HG02571 (cell line): ENCODE measurements around the gene TECPR2.
"Not testable (repeated sequence)": the region's sequence is repeated elsewhere in the genome, so short reads cannot be mapped to it uniquely, and the experiment has no call there.

ENCODE experiments used
- ATAC-seq: cut with Tn5 transposase; IDR thresholded peaks from one replicate; pipeline ENCODE4 v1.9.1; 2021; ENCODE audit warnings: mild to moderate bottlenecking, moderate library complexity; ENCODE audit not compliant: unreplicated experiment

The TECPR2 gene

GRCh38 chr14:102507081-102507856 lies 144.5 kb downstream of the TECPR2 start:
- ATAC-seq: no peak

GRCh38 chr14:102507857-102508312 lies 145.1 kb downstream of the TECPR2 start:
- ATAC-seq: no peak

GRCh38 chr14:102508410-102508773 lies 145.7 kb downstream of the TECPR2 start:
- no peak for ATAC-seq

- no peak for ATAC-seq
Measured at GRCh38 chr14:102508774-102509745, 146.3 kb downstream of the TECPR2 start.

- ATAC-seq: peak; percentile 76
Measured at GRCh38 chr14:102509746-102510615, 147.2 kb downstream of the TECPR2 start, which contains the start of gene ANKRD9. TSS of gene ANKRD9 (minus strand) at chr14:102509776. CDS start at chr14:102507889, 1,887 bp downstream.

GRCh38 chr14:102510616-102511520 lies 148.1 kb downstream of the TECPR2 start:
- ATAC-seq: no peak

- no peak for ATAC-seq
Measured at GRCh38 chr14:102511538-102511937, 148.8 kb downstream of the TECPR2 start.

- no peak for ATAC-seq
Measured at GRCh38 chr14:102512793-102513300, 150.1 kb downstream of the TECPR2 start.

GRCh38 chr14:102513899-102514772 lies 151.4 kb downstream of the TECPR2 start:
- no peak for ATAC-seq

- no peak for ATAC-seq
Measured at GRCh38 chr14:102514987-102515733, 152.4 kb downstream of the TECPR2 start.

- ATAC-seq: no peak
Measured at GRCh38 chr14:102516531-102517391, 154.0 kb downstream of the TECPR2 start.

GRCh38 chr14:102517392-102518062 lies 154.8 kb downstream of the TECPR2 start:
- ATAC-seq: no peak

GRCh38 chr14:102518063-102518648 lies 155.4 kb downstream of the TECPR2 start:
- no peak for ATAC-seq

- ATAC-seq: not testable (repeated sequence)
Measured at GRCh38 chr14:102519709-102520108, 157.0 kb downstream of the TECPR2 start.

GRCh38 chr14:102523200-102523568 lies 160.4 kb downstream of the TECPR2 start:
- ATAC-seq: no peak
